GM18517 (cell line): ENCODE measurements around the gene ELOVL2.

ENCODE experiments used
- ATAC-seq: cut with Tn5 transposase; IDR thresholded peaks from one replicate; pipeline ENCODE4 v1.9.1; 2021; ENCODE audit warnings: mild to moderate bottlenecking, moderate library complexity; ENCODE audit not compliant: unreplicated experiment

ELOVL2 gene

GRCh38 chr6:10939840-10940239, 104.3 kb downstream of the ELOVL2 start:
- ATAC-seq: no peak

GRCh38 chr6:10933126-10933525, 111.0 kb downstream of the ELOVL2 start:
- no peak for ATAC-seq
